ENCODE results near the gene CACNB2. TPM values are rescaled to one million over a fixed set of nuclear protein-coding genes. Genes with fewer than 3 reads are reported as not detected.

CACNB2 gene
- total and polyA plus RNA-seq, 12 donors, result 4.3 to 82.3 (median 12.9) TPM

- no peaks in the 10 kb centered on the region for H3K27me3 ChIP-seq
- 79 to 94% (median 90%) methylated on average over 3 of the region's 3 CpGs for WGBS, 4 donors
- no peaks in the 10 kb centered on the region for H3K4me1 ChIP-seq (replicated peaks in 1 of 2)
- H3K9me3 ChIP-seq (replicated peaks in 1 of 3), result no peaks in the 10 kb centered on the region
- intact Hi-C loops (cut with DNase I), result no loop called here
- DNase-seq, result no peak
- no peak overlapping the region for H3K4me3 ChIP-seq
- no peak for TF ChIP-seq POLR2A (IDR thresholded peaks at IDR 0.05)
- TF ChIP-seq, protein P1, sequence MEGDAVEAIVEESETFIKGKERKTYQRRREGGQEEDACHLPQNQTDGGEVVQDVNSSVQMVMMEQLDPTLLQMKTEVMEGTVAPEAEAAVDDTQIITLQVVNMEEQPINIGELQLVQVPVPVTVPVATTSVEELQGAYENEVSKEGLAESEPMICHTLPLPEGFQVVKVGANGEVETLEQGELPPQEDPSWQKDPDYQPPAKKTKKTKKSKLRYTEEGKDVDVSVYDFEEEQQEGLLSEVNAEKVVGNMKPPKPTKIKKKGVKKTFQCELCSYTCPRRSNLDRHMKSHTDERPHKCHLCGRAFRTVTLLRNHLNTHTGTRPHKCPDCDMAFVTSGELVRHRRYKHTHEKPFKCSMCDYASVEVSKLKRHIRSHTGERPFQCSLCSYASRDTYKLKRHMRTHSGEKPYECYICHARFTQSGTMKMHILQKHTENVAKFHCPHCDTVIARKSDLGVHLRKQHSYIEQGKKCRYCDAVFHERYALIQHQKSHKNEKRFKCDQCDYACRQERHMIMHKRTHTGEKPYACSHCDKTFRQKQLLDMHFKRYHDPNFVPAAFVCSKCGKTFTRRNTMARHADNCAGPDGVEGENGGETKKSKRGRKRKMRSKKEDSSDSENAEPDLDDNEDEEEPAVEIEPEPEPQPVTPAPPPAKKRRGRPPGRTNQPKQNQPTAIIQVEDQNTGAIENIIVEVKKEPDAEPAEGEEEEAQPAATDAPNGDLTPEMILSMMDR (IDR thresholded peaks at IDR 0.05), result no peak
- no peaks in the 10 kb centered on the region for H3K36me3 ChIP-seq (replicated peaks in 1 of 2)
- H3K27ac ChIP-seq, result no peak overlapping the region
These were observed 203.3 kb downstream of the CACNB2 start for GRCh38 chr10:18343573-18343972.

DNA sequence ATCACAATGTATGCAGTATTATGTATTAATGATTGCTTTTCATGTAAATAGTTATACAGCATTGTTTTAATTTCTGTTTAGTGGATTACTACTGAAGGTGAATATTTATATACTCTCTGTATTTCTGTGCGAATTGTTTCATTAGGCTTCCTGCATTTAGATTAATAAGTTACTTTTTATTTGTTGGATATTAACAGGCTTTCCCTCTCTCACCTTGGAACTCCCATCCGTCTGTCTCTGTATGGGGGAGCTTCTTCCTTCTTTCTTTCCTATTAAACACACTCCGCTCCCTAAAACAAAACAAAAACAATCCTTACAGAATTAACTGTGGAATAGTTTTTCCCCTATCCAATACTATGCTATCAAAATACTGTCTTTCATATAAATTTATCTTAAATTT, 205.1 kb downstream of the CACNB2 start:
- intact Hi-C loops (cut with DNase I), result no loop called here
- no peak overlapping the region for H3K27ac ChIP-seq
- no peaks in the 10 kb centered on the region for H3K27me3 ChIP-seq
- 84 to 95% (median 90%) methylated on average over 3 of the region's 3 CpGs for WGBS, 4 donors
- no peaks in the 10 kb centered on the region for H3K4me1 ChIP-seq (replicated peaks in 1 of 2)
- H3K36me3 ChIP-seq (replicated peaks in 1 of 2), result no peaks in the 10 kb centered on the region
- TF ChIP-seq, protein P1 (IDR thresholded peaks at IDR 0.05), result no peak
- no peak for TF ChIP-seq POLR2A (IDR thresholded peaks at IDR 0.05)
- no peaks in the 10 kb centered on the region for H3K9me3 ChIP-seq (replicated peaks in 1 of 3)
- no peak for DNase-seq
- no peak overlapping the region for H3K4me3 ChIP-seq

- 67 to 71% (median 69%) methylated on average over 3 to 6 of the region's 6 CpGs for WGBS, 4 donors
- H3K4me1 ChIP-seq (replicated peaks in 1 of 2), result no peaks in the 10 kb centered on the region
These were observed 210.1 kb downstream of the CACNB2 start for GRCh38 chr10:18350340-18350739.

DNA sequence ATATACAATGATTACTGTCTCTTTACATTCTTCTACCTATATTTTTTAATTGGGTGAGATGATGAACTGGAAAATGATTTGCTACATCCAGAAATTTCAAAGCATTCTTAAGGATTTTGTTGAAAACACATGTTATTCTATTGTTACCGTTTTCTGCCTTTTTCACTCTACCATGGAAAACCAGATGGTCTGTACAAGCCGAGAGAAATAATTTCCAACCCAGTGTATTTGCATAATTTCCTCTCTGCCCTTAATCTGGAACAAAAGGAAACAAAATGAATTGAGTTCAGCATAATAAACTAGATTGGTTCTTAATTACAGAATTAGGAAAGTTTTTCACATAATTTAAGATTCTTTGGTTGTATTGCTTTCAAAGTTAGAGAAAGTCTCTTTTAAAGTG, 211.2 kb downstream of the CACNB2 start:
- Histone ChIP-seq H3K4me1 (replicated peaks in 1 of 2) (no peaks in the 10 kb centered on the region), H3K9me3 (replicated peaks in 1 of 3) (no peaks in the 10 kb centered on the region), H3K27ac (no peak overlapping the region), H3K36me3 (replicated peaks in 1 of 2) (no peaks in the 10 kb centered on the region), H3K4me3 (no peak overlapping the region), H3K27me3 (no peaks in the 10 kb centered on the region)
- intact Hi-C loops (cut with DNase I), result no loop called here
- no peak for TF ChIP-seq POLR2A (IDR thresholded peaks at IDR 0.05)
- no peak for DNase-seq
- 78 to 81% (median 81%) methylated on average over 2 of the region's 2 CpGs for WGBS, 4 donors

More at GRCh38 chr10:18350340-18350739, 210.1 kb downstream of the CACNB2 start:
- Histone ChIP-seq H3K9me3 (replicated peaks in 1 of 3) (no peaks in the 10 kb centered on the region), H3K27ac (no peak overlapping the region), H3K27me3 (no peaks in the 10 kb centered on the region), H3K36me3 (replicated peaks in 1 of 2) (no peaks in the 10 kb centered on the region), H3K4me3 (no peak overlapping the region)
- TF ChIP-seq POLR2A (IDR thresholded peaks at IDR 0.05), result no peak
- TF ChIP-seq, protein P1 (IDR thresholded peaks at IDR 0.05), result no peak
- intact Hi-C loops (cut with DNase I), result no loop called here
- DNase-seq, result no peak

- Histone ChIP-seq H3K4me1 (replicated peaks in 1 of 2) (no peaks in the 10 kb centered on the region), H3K27ac (no peak overlapping the region), H3K4me3 (no peak overlapping the region), H3K27me3 (no peaks in the 10 kb centered on the region), H3K36me3 (replicated peaks in 1 of 2) (no peaks in the 10 kb centered on the region), H3K9me3 (replicated peaks in 1 of 3) (no peaks in the 10 kb centered on the region)
- no peak for TF ChIP-seq POLR2A (IDR thresholded peaks at IDR 0.05)
- TF ChIP-seq, protein P1 (IDR thresholded peaks at IDR 0.05), result no peak
- no peak for DNase-seq
- intact Hi-C loops (cut with DNase I), result no loop called here
- WGBS, 4 donors, result 89 to 97% (median 96%) methylated on average over 3 of the region's 3 CpGs
These were observed 212.0 kb downstream of the CACNB2 start for GRCh38 chr10:18352175-18352574.

All from adrenal gland (tissue), 12 donors.